Endothelial cell (in vitro differentiated cells): Measurements from ENCODE around the gene MRPS25. TPM values are rescaled to one million over a fixed set of nuclear protein-coding genes. Genes with fewer than 3 reads are reported as not detected.
A peak's percentile ranks its signal among the peaks of the same experiment; 100 is the strongest.

ENCODE experiments used
- DNase-seq: peaks from one replicate; pipeline ENCODE4 v3.0.0; 2021; ENCODE audit warnings: low spot score
- H3K27ac Mint-ChIP-seq: one replicate; pipeline ENCODE4 v1.8.0; 2021; ENCODE audit warnings: mixed read lengths, inconsistent platforms; ENCODE audit not compliant: unreplicated experiment
- H3K27me3 Mint-ChIP-seq: one replicate; pipeline ENCODE4 v1.8.0; 2021; ENCODE audit warnings: mild to moderate bottlenecking, moderate library complexity, mixed read lengths, inconsistent platforms; ENCODE audit not compliant: unreplicated experiment
- H3K36me3 Mint-ChIP-seq: one replicate; pipeline ENCODE4 v1.8.0; 2021; ENCODE audit warnings: mild to moderate bottlenecking, low read depth, mixed read lengths, inconsistent platforms; ENCODE audit not compliant: unreplicated experiment
- H3K4me1 Mint-ChIP-seq: one replicate; pipeline ENCODE4 v1.8.0; 2021; ENCODE audit warnings: mild to moderate bottlenecking, mixed read lengths, inconsistent platforms; ENCODE audit not compliant: unreplicated experiment
- H3K4me3 Mint-ChIP-seq: one replicate; pipeline ENCODE4 v1.8.0; 2021; ENCODE audit warnings: mild to moderate bottlenecking, mixed read lengths, inconsistent platforms; ENCODE audit not compliant: unreplicated experiment
- H3K9me3 Mint-ChIP-seq: one replicate; pipeline ENCODE4 v1.8.0; 2021; ENCODE audit warnings: mixed read lengths, inconsistent platforms; ENCODE audit not compliant: unreplicated experiment
- CTCF ChIP-seq: fragments of 200-600 bp; sonication (generic); IDR thresholded peaks from one replicate; pipeline ENCODE4 v1.5.0; 2021; ENCODE audit warnings: antibody characterized with exemption; ENCODE audit not compliant: unreplicated experiment
- long read RNA-seq: library from polyadenylated mRNA; unstranded; transcript quantifications from one replicate; pipeline ENCODE4 v2.0.0, GENCODE V29; 2020; ENCODE audit not compliant: unreplicated experiment
- total RNA-seq: library from RNA; stranded (reverse); fragmentation: NEBNext Ultra II Directional; extraction: Animal tissue kit (Norgen Biotek cat#: 25700); gene quantifications from one replicate; pipeline ENCODE4 v1.2.1, GENCODE V29; 2021; ENCODE audit not compliant: unreplicated experiment

Gene MRPS25
- 36.4 TPM for total RNA-seq
- long read RNA-seq, full-length matches to known transcripts = 33 of 34 reads
- long read RNA-seq, partial matches to known transcripts = 1 of 34 reads
- long read RNA-seq, other reads (novel, unspliced or antisense) = 0 of 34 reads

GRCh38 chr3:15064835-15065549, at the start of gene MRPS25:
Gene MRPS25 (minus strand): TSS chr3:15065315. CDS start chr3:15065194, 121 bp downstream.
- Mint-ChIP-seq H3K4me1 (peaks cover 22% of the 10 kb centered on the region), H3K27ac (peak within 1 kb of the TSS; percentile 75), H3K36me3 (peaks cover 18% of the 10 kb centered on the region), H3K27me3 (peaks cover 14% of the 10 kb centered on the region), H3K4me3 (peak within 1 kb of the TSS; percentile 95), H3K9me3 (no peaks in the 10 kb centered on the region)
- peak; percentile 88 for DNase-seq
- TF ChIP-seq CTCF = no peak

DNA sequence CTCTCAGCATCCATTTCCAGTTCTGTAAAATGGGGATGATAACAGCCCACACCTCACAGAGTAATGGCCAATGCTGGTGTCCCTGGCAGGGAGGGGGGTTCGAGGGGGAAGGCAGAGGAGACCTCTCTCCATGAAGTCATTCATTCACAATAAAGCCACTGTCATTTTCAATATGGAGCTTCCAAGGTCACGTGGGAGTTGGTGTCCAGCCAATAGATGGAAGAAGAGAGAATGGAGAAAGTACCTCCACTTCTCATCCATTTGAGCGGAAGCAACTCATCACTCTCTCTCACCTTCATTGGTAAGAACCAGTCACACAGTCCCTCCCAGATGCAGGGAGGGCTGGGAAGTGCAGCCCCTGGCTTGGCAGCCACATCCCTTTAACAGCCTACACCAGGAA, 48.8 kb upstream of the MRPS25 start:
- Mint-ChIP-seq H3K4me3 (no peak overlapping the region), H3K4me1 (no peaks in the 10 kb centered on the region), H3K27me3 (peaks cover 2% of the 10 kb centered on the region), H3K36me3 (no peaks in the 10 kb centered on the region), H3K9me3 (no peaks in the 10 kb centered on the region), H3K27ac (no peak overlapping the region)
- TF ChIP-seq CTCF = no peak
- DNase-seq = no peak

DNA sequence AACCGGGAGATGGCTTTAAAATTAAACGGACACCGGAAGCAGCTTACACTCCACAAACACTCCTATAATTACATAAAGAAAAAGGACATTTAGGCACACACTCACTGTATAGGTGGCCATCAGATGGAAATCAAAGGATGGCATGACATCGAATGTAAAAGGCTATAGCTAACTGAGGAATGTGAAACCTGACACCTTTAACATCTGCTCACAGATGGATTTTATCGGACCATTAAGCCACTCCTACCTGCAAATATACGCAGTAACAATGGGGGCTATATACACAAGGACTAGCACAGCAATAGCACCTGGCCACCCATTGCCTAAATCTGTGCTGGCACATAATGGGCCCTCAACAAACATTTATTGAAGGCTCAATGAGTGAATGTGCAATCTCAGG, 48.4 kb upstream of the MRPS25 start:
- no peak for DNase-seq
- no peaks in the 10 kb centered on the region for H3K4me1 Mint-ChIP-seq
- H3K9me3 Mint-ChIP-seq = no peaks in the 10 kb centered on the region
- TF ChIP-seq CTCF = no peak
- H3K27ac Mint-ChIP-seq = no peak overlapping the region
- no peaks in the 10 kb centered on the region for H3K36me3 Mint-ChIP-seq
- H3K4me3 Mint-ChIP-seq = no peak overlapping the region
- peaks cover 2% of the 10 kb centered on the region for H3K27me3 Mint-ChIP-seq

DNA sequence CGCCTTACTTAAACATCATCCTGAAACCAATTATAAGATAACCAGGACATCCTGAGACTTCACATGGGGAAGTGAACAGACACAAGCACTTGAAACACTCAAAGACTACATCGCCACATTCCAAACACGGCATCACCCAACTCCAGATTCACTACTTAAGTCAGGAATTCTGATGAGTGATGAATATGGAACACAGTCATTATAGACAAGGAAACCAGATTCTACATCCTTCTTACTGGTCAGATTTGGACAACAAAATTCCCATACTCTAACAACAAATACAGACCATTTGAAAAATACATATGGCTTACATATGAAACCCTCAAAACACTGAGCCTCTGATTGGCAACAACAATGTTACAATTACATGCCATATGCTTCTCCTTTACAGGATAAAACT, 46.9 kb upstream of the MRPS25 start:
- no peaks in the 10 kb centered on the region for H3K9me3 Mint-ChIP-seq
- DNase-seq = no peak
- TF ChIP-seq CTCF = no peak
- peaks cover 2% of the 10 kb centered on the region for H3K27me3 Mint-ChIP-seq
- H3K27ac Mint-ChIP-seq = no peak overlapping the region
- H3K36me3 Mint-ChIP-seq = no peaks in the 10 kb centered on the region
- H3K4me1 Mint-ChIP-seq = peaks cover 8% of the 10 kb centered on the region
- no peak overlapping the region for H3K4me3 Mint-ChIP-seq

GRCh38 chr3:15110206-15110605, 45.1 kb upstream of the MRPS25 start:
- Mint-ChIP-seq H3K4me3 (no peak overlapping the region), H3K4me1 (peaks cover 8% of the 10 kb centered on the region), H3K27me3 (peaks cover 2% of the 10 kb centered on the region), H3K36me3 (no peaks in the 10 kb centered on the region), H3K9me3 (no peaks in the 10 kb centered on the region), H3K27ac (no peak overlapping the region)
- no peak for TF ChIP-seq CTCF
- DNase-seq = no peak
